WTC11 (cell line): ENCODE data around the gene SLC5A2. TPM values are rescaled to one million over a fixed set of nuclear protein-coding genes. Genes with fewer than 3 reads are reported as not detected.

Experiments used
- ATAC-seq: fragments of 200-7000 bp; cut with Tn5 transposase; 2 replicates; pipeline ENCODE4 v1.10.0; 2021; ENCODE audit warnings: mild to moderate bottlenecking, moderate library complexity
- CTCF ChIA-PET: fragments of 300-600 bp; sonication (Branson Sonifier 250); formaldehyde crosslinking; loops from one replicate; lab custom pipeline; 2021; ENCODE audit warnings: antibody characterized with exemption; lab: Charles Lee
- POLR2A ChIA-PET: fragments of 350-600 bp; sonication (Branson Sonifier 250); formaldehyde crosslinking; loops from one replicate; lab custom pipeline; 2021; ENCODE audit warnings: antibody characterized with exemption; lab: Charles Lee
- DNase-seq: peaks from one replicate; pipeline ENCODE4 v3.0.0; 2021; ENCODE audit warnings: low spot score
- H3K27ac Mint-ChIP-seq: 2 replicates; pipeline ENCODE4 v1.8.0; 2021; ENCODE audit warnings: mixed read lengths
- H3K27me3 Mint-ChIP-seq: 2 replicates; pipeline ENCODE4 v1.8.0; 2021; ENCODE audit warnings: low read depth, mild to moderate bottlenecking, moderate library complexity, mixed read lengths
- H3K36me3 Mint-ChIP-seq: 2 replicates; pipeline ENCODE4 v1.8.0; 2021; ENCODE audit warnings: mixed read lengths
- H3K4me1 Mint-ChIP-seq: 2 replicates; pipeline ENCODE4 v1.8.0; 2022; ENCODE audit warnings: mixed read lengths
- H3K4me3 Mint-ChIP-seq: 2 replicates; pipeline ENCODE4 v1.8.0; 2021; ENCODE audit warnings: mild to moderate bottlenecking, moderate library complexity, mixed read lengths
- H3K9me3 Mint-ChIP-seq: 2 replicates; pipeline ENCODE4 v1.8.0; 2021; ENCODE audit warnings: mixed read lengths
- ATF1 ChIP-seq: sonication (generic); formaldehyde crosslinking; IDR thresholded peaks from 2 replicates; pipeline ENCODE4 v1.8.1; 2023; ENCODE audit warnings: mild to moderate bottlenecking, moderate library complexity, missing genetic modification reagents
- CREM ChIP-seq: sonication (generic); formaldehyde crosslinking; IDR thresholded peaks from 2 replicates; pipeline ENCODE4 v1.8.1; 2022; ENCODE audit warnings: mild to moderate bottlenecking, missing genetic modification reagents, moderate library complexity
- ETV6 ChIP-seq: sonication (generic); formaldehyde crosslinking; IDR thresholded peaks from 2 replicates; pipeline ENCODE4 v1.8.1; 2022; ENCODE audit warnings: mild to moderate bottlenecking, missing genetic modification reagents
- FOXK1 ChIP-seq: sonication (generic); formaldehyde crosslinking; IDR thresholded peaks from 2 replicates; pipeline ENCODE4 v1.8.0; 2022; ENCODE audit warnings: mild to moderate bottlenecking, moderate library complexity, missing genetic modification reagents
- GRHL2 ChIP-seq: fragments of 250-450 bp; sonication (Bioruptor Pico); IDR thresholded peaks from 2 replicates; pipeline ENCODE4 v1.8.0; 2022; ENCODE audit warnings: mild to moderate bottlenecking, moderate library complexity; ENCODE audit not compliant: insufficient replicate concordance, severe bottlenecking
- IRF2 ChIP-seq: sonication (generic); formaldehyde crosslinking; IDR thresholded peaks from 2 replicates; pipeline ENCODE4 v1.8.0; 2022; ENCODE audit warnings: low read depth, missing genetic modification reagents, borderline replicate concordance
- JUN ChIP-seq: sonication (generic); formaldehyde crosslinking; IDR thresholded peaks from 2 replicates; pipeline ENCODE4 v1.8.0; 2023; ENCODE audit warnings: mild to moderate bottlenecking, missing genetic modification reagents
- KAT7 ChIP-seq: sonication (generic); formaldehyde crosslinking; IDR thresholded peaks from 2 replicates; pipeline ENCODE4 v1.8.1; 2023; ENCODE audit warnings: missing genetic modification reagents, mild to moderate bottlenecking, borderline replicate concordance
- NFYB ChIP-seq: sonication (generic); formaldehyde crosslinking; conservative IDR thresholded peaks from 2 replicates; pipeline ENCODE4 v1.8.0; 2022; ENCODE audit warnings: low read depth, missing genetic modification reagents
- NR1H2 ChIP-seq: sonication (generic); formaldehyde crosslinking; IDR thresholded peaks from 2 replicates; pipeline ENCODE4 v1.9.0; 2021; ENCODE audit warnings: mild to moderate bottlenecking, moderate library complexity, missing genetic modification reagents
- NR3C1 ChIP-seq: sonication (generic); formaldehyde crosslinking; conservative IDR thresholded peaks from 2 replicates; pipeline ENCODE4 v1.8.1; 2023; ENCODE audit warnings: low read depth, mild to moderate bottlenecking, missing genetic modification reagents
- SMAD3 ChIP-seq: sonication (generic); formaldehyde crosslinking; IDR thresholded peaks from 2 replicates; pipeline ENCODE4 v1.8.0; 2022; ENCODE audit warnings: missing genetic modification reagents, mild to moderate bottlenecking, borderline replicate concordance
- SP1 ChIP-seq: sonication (generic); formaldehyde crosslinking; conservative IDR thresholded peaks from 2 replicates; pipeline ENCODE4 v1.8.1; 2022; ENCODE audit warnings: missing genetic modification reagents
- TEAD4 ChIP-seq: sonication (generic); formaldehyde crosslinking; IDR thresholded peaks from 2 replicates; pipeline ENCODE4 v1.8.0; 2022; ENCODE audit warnings: mild to moderate bottlenecking, missing genetic modification reagents
- ZNF396 ChIP-seq: fragments of 250-450 bp; sonication (Bioruptor Pico); IDR thresholded peaks from 2 replicates; pipeline ENCODE4 v1.8.0; 2021; ENCODE audit warnings: mild to moderate bottlenecking, moderate library complexity, borderline replicate concordance
- ZNF423 ChIP-seq: fragments of 250-450 bp; sonication (Bioruptor Pico); IDR thresholded peaks from 2 replicates; pipeline ENCODE4 v2.1.2; 2022; ENCODE audit warnings: mild to moderate bottlenecking, moderate library complexity
- ZNF671 ChIP-seq: fragments of 250-450 bp; sonication (Bioruptor Pico); IDR thresholded peaks from 2 replicates; pipeline ENCODE4 v1.8.0; 2021; ENCODE audit warnings: mild to moderate bottlenecking
- total RNA-seq: library from RNA; stranded (reverse); gene quantifications from 3 replicates; pipeline ENCODE4 v1.2.3, GENCODE V29; 2021
- TF ChIP-seq, protein P1 (sequence below): sonication (generic); formaldehyde crosslinking; IDR thresholded peaks from 2 replicates; pipeline ENCODE4 v1.8.1; 2022; ENCODE audit warnings: low read depth, missing genetic modification reagents, borderline replicate concordance
- TF ChIP-seq, protein P2 (sequence below): sonication (generic); formaldehyde crosslinking; IDR thresholded peaks from 2 replicates; pipeline ENCODE4 v1.8.1; 2022; ENCODE audit warnings: mild to moderate bottlenecking, moderate library complexity, missing genetic modification reagents
- TF ChIP-seq, protein P3 (sequence below): sonication (generic); formaldehyde crosslinking; IDR thresholded peaks from 2 replicates; pipeline ENCODE4 v1.8.0; 2023; ENCODE audit warnings: missing genetic modification reagents, mild to moderate bottlenecking, borderline replicate concordance
- TF ChIP-seq, protein P4 (sequence below): fragments of 250-450 bp; sonication (Bioruptor Pico); IDR thresholded peaks from 2 replicates; pipeline ENCODE4 v2.1.2; 2022; ENCODE audit warnings: mild to moderate bottlenecking, moderate library complexity
- TF ChIP-seq, protein P5 (sequence below): fragments of 250-450 bp; sonication (Bioruptor Pico); IDR thresholded peaks from 2 replicates; pipeline ENCODE4 v1.9.0; 2021; ENCODE audit warnings: moderate library complexity, mild to moderate bottlenecking, inconsistent platforms, borderline replicate concordance

Gene SLC5A2
- total RNA-seq, 1 experiment from 2014 or later, result 0.83 TPM

DNA sequence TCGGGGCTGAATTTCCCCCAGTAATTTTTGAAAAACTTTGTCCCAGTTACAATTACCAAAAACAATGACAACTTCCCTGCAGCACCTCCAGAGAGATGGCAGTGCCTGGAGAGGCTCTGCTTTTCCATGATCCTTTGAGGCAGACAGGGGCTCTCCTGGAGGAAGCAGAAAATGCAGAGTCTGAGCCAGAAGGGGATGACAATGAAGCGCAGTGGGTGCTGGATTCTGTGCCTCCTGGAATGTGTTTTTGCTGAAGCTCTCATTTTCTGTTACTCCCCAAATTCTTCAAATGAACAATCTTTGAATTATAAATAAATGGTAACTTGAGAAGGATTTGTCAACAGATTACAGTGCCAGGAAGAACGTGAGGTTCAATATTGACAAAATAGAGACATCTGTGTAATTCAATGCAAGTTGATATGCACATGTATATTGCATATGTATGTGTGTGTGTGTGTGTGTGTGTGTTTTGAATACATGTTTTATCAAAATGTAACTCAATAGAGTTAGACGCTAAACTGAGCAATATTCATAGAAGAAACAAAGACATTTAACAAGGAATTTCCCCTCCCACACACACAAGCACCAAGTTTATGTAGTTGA is 35.0 kb downstream of the SLC5A2 start:
- CTCF ChIA-PET, result no interaction called here
- POLR2A ChIA-PET, result no interaction called here
- Mint-ChIP-seq H3K36me3 (peaks cover 19% of the 10 kb centered on the region), H3K9me3 (peaks cover 23% of the 10 kb centered on the region), H3K4me3 (no peak overlapping the region), H3K27me3 (peaks cover 18% of the 10 kb centered on the region), H3K4me1 (no peaks in the 10 kb centered on the region; the same call in 1 of the 2 replicates), H3K27ac (no peak overlapping the region)
- TF ChIP-seq, protein P1, sequence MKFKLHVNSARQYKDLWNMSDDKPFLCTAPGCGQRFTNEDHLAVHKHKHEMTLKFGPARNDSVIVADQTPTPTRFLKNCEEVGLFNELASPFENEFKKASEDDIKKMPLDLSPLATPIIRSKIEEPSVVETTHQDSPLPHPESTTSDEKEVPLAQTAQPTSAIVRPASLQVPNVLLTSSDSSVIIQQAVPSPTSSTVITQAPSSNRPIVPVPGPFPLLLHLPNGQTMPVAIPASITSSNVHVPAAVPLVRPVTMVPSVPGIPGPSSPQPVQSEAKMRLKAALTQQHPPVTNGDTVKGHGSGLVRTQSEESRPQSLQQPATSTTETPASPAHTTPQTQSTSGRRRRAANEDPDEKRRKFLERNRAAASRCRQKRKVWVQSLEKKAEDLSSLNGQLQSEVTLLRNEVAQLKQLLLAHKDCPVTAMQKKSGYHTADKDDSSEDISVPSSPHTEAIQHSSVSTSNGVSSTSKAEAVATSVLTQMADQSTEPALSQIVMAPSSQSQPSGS, result no peak
- TF ChIP-seq NFYB (CRISPR knock-in tag), result no peak
- TF ChIP-seq, protein P2, sequence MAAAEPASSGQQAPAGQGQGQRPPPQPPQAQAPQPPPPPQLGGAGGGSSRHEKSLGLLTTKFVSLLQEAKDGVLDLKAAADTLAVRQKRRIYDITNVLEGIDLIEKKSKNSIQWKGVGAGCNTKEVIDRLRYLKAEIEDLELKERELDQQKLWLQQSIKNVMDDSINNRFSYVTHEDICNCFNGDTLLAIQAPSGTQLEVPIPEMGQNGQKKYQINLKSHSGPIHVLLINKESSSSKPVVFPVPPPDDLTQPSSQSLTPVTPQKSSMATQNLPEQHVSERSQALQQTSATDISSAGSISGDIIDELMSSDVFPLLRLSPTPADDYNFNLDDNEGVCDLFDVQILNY, result no peak
- TF ChIP-seq, protein P3, sequence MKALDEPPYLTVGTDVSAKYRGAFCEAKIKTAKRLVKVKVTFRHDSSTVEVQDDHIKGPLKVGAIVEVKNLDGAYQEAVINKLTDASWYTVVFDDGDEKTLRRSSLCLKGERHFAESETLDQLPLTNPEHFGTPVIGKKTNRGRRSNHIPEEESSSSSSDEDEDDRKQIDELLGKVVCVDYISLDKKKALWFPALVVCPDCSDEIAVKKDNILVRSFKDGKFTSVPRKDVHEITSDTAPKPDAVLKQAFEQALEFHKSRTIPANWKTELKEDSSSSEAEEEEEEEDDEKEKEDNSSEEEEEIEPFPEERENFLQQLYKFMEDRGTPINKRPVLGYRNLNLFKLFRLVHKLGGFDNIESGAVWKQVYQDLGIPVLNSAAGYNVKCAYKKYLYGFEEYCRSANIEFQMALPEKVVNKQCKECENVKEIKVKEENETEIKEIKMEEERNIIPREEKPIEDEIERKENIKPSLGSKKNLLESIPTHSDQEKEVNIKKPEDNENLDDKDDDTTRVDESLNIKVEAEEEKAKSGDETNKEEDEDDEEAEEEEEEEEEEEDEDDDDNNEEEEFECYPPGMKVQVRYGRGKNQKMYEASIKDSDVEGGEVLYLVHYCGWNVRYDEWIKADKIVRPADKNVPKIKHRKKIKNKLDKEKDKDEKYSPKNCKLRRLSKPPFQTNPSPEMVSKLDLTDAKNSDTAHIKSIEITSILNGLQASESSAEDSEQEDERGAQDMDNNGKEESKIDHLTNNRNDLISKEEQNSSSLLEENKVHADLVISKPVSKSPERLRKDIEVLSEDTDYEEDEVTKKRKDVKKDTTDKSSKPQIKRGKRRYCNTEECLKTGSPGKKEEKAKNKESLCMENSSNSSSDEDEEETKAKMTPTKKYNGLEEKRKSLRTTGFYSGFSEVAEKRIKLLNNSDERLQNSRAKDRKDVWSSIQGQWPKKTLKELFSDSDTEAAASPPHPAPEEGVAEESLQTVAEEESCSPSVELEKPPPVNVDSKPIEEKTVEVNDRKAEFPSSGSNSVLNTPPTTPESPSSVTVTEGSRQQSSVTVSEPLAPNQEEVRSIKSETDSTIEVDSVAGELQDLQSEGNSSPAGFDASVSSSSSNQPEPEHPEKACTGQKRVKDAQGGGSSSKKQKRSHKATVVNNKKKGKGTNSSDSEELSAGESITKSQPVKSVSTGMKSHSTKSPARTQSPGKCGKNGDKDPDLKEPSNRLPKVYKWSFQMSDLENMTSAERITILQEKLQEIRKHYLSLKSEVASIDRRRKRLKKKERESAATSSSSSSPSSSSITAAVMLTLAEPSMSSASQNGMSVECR, result no peak
- ATAC-seq (no peak), DNase-seq (no peak)

DNA sequence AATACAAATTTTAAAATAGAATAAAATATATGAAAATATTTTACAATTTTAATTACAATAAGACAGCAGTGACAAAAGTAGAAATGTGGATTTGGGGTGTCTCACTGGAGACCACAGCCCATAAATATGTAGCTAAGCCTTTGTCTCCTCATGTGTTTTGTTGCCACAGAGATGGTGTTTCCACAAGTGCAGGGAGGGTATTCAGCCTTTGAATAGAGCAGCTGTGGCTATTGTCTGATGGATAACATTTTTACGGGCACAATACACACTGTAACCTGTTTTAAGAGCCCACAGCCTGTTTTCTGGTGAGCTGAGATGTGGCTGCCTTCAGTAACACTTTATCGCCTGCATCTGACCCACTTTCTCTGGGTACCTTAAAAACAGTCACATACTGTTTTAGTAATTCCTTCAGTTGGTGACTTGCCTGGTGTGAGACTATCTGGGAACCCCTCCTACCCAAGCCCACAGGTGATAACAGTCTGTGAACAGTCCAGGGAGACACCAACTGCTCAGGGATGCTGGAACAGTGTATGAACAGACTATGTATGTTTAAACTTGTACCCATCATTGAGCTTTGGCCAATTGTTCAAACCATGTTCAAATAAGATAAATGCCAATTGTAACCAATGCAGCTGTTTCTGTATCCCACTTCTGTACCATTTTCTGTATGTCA is 37.0 kb downstream of the SLC5A2 start:
- Mint-ChIP-seq H3K4me1 (peaks cover 4% of the 10 kb centered on the region), H3K9me3 (peaks cover 23% of the 10 kb centered on the region), H3K27ac (no peak overlapping the region), H3K4me3 (no peak overlapping the region), H3K27me3 (peaks cover 21% of the 10 kb centered on the region), H3K36me3 (peaks cover 19% of the 10 kb centered on the region)
- DNase-seq (no peak), ATAC-seq (no peak)
- POLR2A ChIA-PET, result no interaction called here
- TF ChIP-seq ZNF396 (CRISPR knock-in tag) (no peak), JUN (CRISPR knock-in tag) (no peak), NR1H2 (CRISPR knock-in tag) (no peak), GRHL2 (no peak), KAT7 (CRISPR knock-in tag) (no peak), IRF2 (CRISPR knock-in tag) (no peak), SP1 (CRISPR knock-in tag) (no peak), NR3C1 (CRISPR knock-in tag) (no peak), ZNF423 (CRISPR knock-in tag) (no peak), CREM (CRISPR knock-in tag) (no peak), ZNF671 (CRISPR knock-in tag) (no peak), ETV6 (CRISPR knock-in tag) (no peak), TEAD4 (CRISPR knock-in tag) (no peak), SMAD3 (CRISPR knock-in tag) (no peak), ATF1 (CRISPR knock-in tag) (no peak), FOXK1 (no peak)
- TF ChIP-seq, protein P3, result no peak
- TF ChIP-seq, protein P4, sequence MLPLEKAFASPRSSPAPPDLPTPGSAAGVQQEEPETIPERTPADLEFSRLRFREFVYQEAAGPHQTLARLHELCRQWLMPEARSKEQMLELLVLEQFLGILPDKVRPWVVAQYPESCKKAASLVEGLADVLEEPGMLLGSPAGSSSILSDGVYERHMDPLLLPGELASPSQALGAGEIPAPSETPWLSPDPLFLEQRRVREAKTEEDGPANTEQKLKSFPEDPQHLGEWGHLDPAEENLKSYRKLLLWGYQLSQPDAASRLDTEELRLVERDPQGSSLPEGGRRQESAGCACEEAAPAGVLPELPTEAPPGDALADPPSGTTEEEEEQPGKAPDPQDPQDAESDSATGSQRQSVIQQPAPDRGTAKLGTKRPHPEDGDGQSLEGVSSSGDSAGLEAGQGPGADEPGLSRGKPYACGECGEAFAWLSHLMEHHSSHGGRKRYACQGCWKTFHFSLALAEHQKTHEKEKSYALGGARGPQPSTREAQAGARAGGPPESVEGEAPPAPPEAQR (CRISPR knock-in tag), result no peak
- TF ChIP-seq, protein P5, sequence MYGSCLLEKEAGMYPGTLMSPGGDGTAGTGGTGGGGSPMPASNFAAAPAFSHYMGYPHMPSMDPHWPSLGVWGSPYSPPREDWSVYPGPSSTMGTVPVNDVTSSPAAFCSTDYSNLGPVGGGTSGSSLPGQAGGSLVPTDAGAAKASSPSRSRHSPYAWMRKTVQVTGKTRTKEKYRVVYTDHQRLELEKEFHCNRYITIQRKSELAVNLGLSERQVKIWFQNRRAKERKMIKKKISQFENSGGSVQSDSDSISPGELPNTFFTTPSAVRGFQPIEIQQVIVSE (CRISPR knock-in tag), result no peak
- CTCF ChIA-PET, result no interaction called here
